OCI-LY1 (cell line): ENCODE measurements around the gene HORMAD2.

Experiments
- H2AFZ ChIP-seq: fragments of 200-600 bp; sonication (generic), shearing (Covaris generic); 2 replicates; pipeline ENCODE4 v1.6.0; 2014; ENCODE audit warnings: antibody characterized with exemption, mild to moderate bottlenecking, low read length
- H3F3A ChIP-seq: fragments of 200-600 bp; sonication (generic), shearing (Covaris generic); 2 replicates; pipeline ENCODE4 v1.6.0; 2014; ENCODE audit warnings: mild to moderate bottlenecking, antibody characterized with exemption, low read length, moderate library complexity; ENCODE audit not compliant: insufficient read depth
- H3K27ac ChIP-seq: fragments of 200-600 bp; sonication (generic); 2 replicates; pipeline ENCODE4 v1.5.1; 2014; ENCODE audit warnings: low read length, mixed run types, mild to moderate bottlenecking, low read depth; ENCODE audit not compliant: poor library complexity, severe bottlenecking
- H3K27me3 ChIP-seq: fragments of 200-600 bp; sonication (generic); 2 replicates; pipeline ENCODE4 v1.6.0; 2014; ENCODE audit warnings: antibody characterized with exemption, mild to moderate bottlenecking, low read length, moderate library complexity; ENCODE audit not compliant: insufficient read depth
- H3K36me3 ChIP-seq: fragments of 200-600 bp; sonication (generic); 2 replicates; pipeline ENCODE4 v1.6.1; 2014; ENCODE audit warnings: mild to moderate bottlenecking, antibody characterized with exemption, low read length, moderate library complexity, mixed read lengths; ENCODE audit not compliant: insufficient read depth
- H3K4me1 ChIP-seq: fragments of 200-600 bp; sonication (generic); 2 replicates; pipeline ENCODE4 v1.5.1; 2014; ENCODE audit warnings: mild to moderate bottlenecking, low read length, moderate library complexity; ENCODE audit not compliant: insufficient read depth, severe bottlenecking
- H3K4me2 ChIP-seq: fragments of 200-600 bp; sonication (generic), shearing (Covaris generic); 2 replicates; pipeline ENCODE4 v1.6.1; 2014; ENCODE audit warnings: low read length
- H3K4me3 ChIP-seq: fragments of 200-600 bp; sonication (generic); 2 replicates; pipeline ENCODE4 v1.5.1; 2014; ENCODE audit warnings: low read length, low read depth, mild to moderate bottlenecking, mixed read lengths; ENCODE audit not compliant: poor library complexity, severe bottlenecking
- H3K79me2 ChIP-seq: fragments of 200-600 bp; shearing (Covaris generic); 2 replicates; pipeline ENCODE4 v1.6.1; 2016; ENCODE audit warnings: mixed run types, low read length, mixed read lengths; ENCODE audit not compliant: insufficient read depth
- H3K9ac ChIP-seq: fragments of 200-600 bp; sonication (generic), shearing (Covaris generic); 2 replicates; pipeline ENCODE4 v1.6.1; 2014; ENCODE audit warnings: mild to moderate bottlenecking, low read length, mixed read lengths
- H3K9me2 ChIP-seq: fragments of 200-600 bp; sonication (generic), shearing (Covaris generic); 2 replicates; pipeline ENCODE4 v1.6.1; 2014; ENCODE audit warnings: low read depth, mild to moderate bottlenecking, low read length, mixed read lengths
- H3K9me3 ChIP-seq: fragments of 200-600 bp; shearing (Covaris generic); 2 replicates; pipeline ENCODE4 v1.6.1; 2014; ENCODE audit warnings: low read length, mixed read lengths
- H4K20me1 ChIP-seq: fragments of 200-600 bp; sonication (generic), shearing (Covaris generic); 2 replicates; pipeline ENCODE4 v1.6.0; 2016; ENCODE audit warnings: mild to moderate bottlenecking, low read length; ENCODE audit not compliant: insufficient read depth
- CTCF ChIP-seq: fragments of 200-600 bp; sonication (generic), shearing (Covaris generic); IDR thresholded peaks from 2 replicates; pipeline ENCODE4 v1.5.1; 2017; ENCODE audit warnings: mild to moderate bottlenecking, antibody characterized with exemption, low read length, moderate library complexity, mixed read lengths
- EZH2 ChIP-seq: fragments of 200-600 bp; sonication (generic), shearing (Covaris generic); IDR thresholded peaks from 2 replicates; pipeline ENCODE4 v1.8.0; 2017; ENCODE audit warnings: borderline replicate concordance, mixed run types, mild to moderate bottlenecking, antibody characterized with exemption, low read length, moderate library complexity, mixed read lengths

The HORMAD2 gene

GRCh38 chr22:30185129-30185528 is 104.9 kb downstream of the HORMAD2 start:
- Histone ChIP-seq H3F3A (no peaks in the 10 kb centered on the region), H3K9ac (no peak overlapping the region), H3K4me2 (no peak overlapping the region), H3K9me3 (no peaks in the 10 kb centered on the region), H3K27ac (no peak overlapping the region), H2AFZ (no peak overlapping the region), H3K79me2 (no peaks in the 10 kb centered on the region), H3K4me3 (no peak overlapping the region), H3K36me3 (no peaks in the 10 kb centered on the region), H3K9me2 (no peaks in the 10 kb centered on the region), H3K27me3 (no peaks in the 10 kb centered on the region), H3K4me1 (no peaks in the 10 kb centered on the region), H4K20me1 (no peaks in the 10 kb centered on the region)
- TF ChIP-seq CTCF (no peak), EZH2 (no peak)

GRCh38 chr22:30185549-30185948 is 105.3 kb downstream of the HORMAD2 start:
- Histone ChIP-seq H4K20me1 (no peaks in the 10 kb centered on the region), H2AFZ (no peak overlapping the region), H3K9me3 (no peaks in the 10 kb centered on the region), H3K4me3 (no peak overlapping the region), H3K4me2 (no peak overlapping the region), H3K79me2 (no peaks in the 10 kb centered on the region), H3F3A (no peaks in the 10 kb centered on the region), H3K36me3 (no peaks in the 10 kb centered on the region), H3K27ac (no peak overlapping the region), H3K9me2 (no peaks in the 10 kb centered on the region), H3K27me3 (no peaks in the 10 kb centered on the region), H3K4me1 (no peaks in the 10 kb centered on the region), H3K9ac (no peak overlapping the region)
- TF ChIP-seq CTCF, result no peak

GRCh38 chr22:30186041-30186440 is 105.8 kb downstream of the HORMAD2 start:
- TF ChIP-seq CTCF, result no peak
- no peak for TF ChIP-seq EZH2
- Histone ChIP-seq H4K20me1 (no peaks in the 10 kb centered on the region), H3K79me2 (no peaks in the 10 kb centered on the region), H3K9ac (no peak overlapping the region), H3K9me3 (no peaks in the 10 kb centered on the region), H3K4me2 (no peak overlapping the region), H3F3A (no peaks in the 10 kb centered on the region), H3K27ac (no peak overlapping the region), H3K4me1 (no peaks in the 10 kb centered on the region), H3K36me3 (no peaks in the 10 kb centered on the region), H3K9me2 (no peaks in the 10 kb centered on the region), H3K27me3 (no peaks in the 10 kb centered on the region), H3K4me3 (no peak overlapping the region), H2AFZ (no peak overlapping the region)
